Measurements from ENCODE around the gene FAH. TPM values are rescaled to one million over a fixed set of nuclear protein-coding genes. Genes with fewer than 3 reads are reported as not detected.
A peak's percentile ranks its signal among the peaks of the same experiment; 100 is the strongest.

Gene FAH
- total RNA-seq, 1 experiment from 2014 or later, result 27.6 TPM

- DNase-seq (ENCODE audit: low spot score), result no peak
These were observed 47.1 kb downstream of the FAH start for GRCh38 chr15:80199869-80200268.

DNA sequence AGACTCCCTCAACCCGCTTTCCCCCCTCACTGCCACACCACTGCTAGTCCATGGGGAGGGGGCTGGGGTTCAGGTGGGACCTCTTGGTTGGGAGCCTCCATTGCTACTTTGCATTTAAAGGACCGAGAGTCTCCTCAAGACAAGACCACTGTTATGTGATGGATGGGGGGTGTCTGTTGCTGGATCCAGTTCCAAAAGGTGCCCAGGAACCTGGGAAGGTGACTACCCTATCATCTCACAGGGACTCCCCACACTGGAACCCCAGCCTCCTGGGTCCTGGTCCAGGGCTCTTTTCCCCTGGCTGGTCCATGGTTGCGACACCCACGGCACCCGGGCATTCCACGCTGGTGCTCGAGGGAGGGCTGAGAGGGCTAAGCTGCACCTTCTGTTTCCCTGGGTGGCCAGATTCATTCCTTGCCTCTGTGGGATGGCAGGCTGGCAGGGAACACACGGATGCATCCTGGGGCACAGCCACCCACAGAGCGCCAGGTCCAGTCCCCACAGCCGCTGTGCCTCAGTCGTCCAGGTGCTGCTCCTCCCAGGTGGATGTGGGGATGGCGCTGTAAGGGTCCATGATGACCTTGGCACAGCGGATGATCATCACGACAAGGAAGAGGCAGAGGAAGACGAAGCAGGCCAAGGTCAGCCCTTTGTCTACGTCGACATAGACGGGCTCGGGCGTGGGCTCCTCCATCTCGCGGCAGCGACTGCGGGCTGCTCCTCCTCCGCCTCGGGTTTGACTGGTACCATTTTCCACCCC lies 48.6 kb downstream of the FAH start:
- DNase-seq (ENCODE audit: low spot score), result no peak

- no peak for DNase-seq (ENCODE audit: low spot score)
These were observed 49.2 kb downstream of the FAH start for GRCh38 chr15:80202016-80202315.

- no peak for DNase-seq (ENCODE audit: low spot score)
These were observed 50.0 kb downstream of the FAH start for GRCh38 chr15:80202641-80203360.

GRCh38 chr15:80203361-80203885 lies 50.6 kb downstream of the FAH start:
- no peak for DNase-seq (ENCODE audit: low spot score)

DNA sequence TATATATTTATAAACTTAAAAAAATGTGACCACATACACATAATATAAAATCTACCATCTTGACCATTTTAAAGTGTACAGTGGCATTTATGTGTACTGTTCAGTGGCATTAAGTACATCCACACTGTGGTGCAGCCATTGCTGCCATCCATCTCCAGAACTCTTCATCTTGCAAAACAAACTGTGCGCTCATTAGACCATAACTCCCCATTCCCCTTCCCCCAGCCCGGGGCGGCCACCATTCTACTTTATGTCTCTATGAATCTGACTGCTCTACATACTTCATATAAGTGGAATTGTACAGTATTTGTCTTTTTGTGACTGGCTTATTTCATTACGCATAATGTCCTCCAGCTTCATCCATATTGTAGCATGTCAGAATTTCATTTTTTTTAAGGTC lies 51.4 kb downstream of the FAH start:
- no peak for DNase-seq (ENCODE audit: low spot score)

DNA sequence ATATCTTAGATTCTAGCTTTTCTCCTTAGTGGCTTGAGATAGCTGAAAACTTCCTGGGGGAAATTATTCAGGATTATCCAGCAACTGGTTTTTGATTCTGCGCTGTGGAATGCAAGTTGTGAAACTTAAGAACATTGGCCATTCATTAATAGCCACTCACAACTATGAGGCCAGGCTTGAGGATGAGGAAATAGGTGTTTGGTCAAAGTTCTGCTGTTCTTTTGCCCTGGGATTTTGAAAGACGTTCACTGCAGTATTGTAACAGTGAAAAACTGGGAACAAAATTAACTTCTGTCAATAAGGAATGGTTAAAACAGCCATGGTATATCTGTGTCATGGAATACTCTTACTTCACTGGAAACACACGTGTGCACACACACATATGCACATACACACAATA lies 55.1 kb downstream of the FAH start:
- DNase-seq (ENCODE audit: low spot score), result no peak

DNA sequence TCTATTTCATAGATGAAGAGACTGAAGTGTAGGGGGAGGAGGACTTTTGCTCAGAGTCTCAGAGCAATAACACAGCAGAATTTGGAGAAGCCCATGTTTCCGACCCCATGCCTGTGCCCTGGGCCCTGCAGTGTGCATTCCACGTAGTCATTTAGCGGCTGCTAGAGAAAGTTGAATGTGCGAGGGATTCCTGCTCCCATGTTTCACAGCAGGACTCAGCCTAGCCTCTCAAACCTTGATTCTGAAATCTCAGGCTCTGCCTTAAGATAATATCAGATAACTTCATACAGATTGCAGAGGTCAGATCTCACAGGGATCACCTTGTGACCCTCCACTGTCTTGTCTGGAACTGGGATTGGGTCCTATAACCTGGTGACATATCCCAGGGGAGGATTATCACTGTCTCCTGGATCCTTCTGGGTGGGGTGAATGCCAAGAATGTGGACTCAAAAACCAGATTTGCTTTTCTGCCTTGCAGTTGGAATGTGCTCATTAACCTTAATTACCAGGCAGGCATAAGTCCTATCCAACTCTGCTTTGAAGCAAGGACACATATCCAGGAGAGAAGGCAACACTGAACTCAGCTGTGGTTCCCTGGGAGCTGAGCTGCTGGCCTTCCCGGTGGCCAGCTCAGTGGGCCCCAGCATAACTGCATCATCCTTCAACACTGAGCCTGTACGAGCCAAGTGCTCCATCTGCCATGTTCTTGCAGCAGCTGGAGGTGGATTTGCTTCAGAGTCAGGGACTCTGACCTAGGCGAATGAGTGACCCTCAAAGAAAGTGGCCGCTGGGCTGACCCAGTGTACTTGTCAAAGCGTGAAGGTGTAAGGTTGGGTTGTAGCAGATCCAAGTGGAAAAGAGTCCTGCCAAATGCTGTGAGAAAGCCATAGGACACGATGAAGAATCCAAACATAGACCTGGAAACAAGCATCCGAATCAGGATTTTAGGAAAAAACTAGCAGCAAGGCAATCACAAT lies 56.2 kb downstream of the FAH start:
- no peak for DNase-seq (ENCODE audit: low spot score)

DNA sequence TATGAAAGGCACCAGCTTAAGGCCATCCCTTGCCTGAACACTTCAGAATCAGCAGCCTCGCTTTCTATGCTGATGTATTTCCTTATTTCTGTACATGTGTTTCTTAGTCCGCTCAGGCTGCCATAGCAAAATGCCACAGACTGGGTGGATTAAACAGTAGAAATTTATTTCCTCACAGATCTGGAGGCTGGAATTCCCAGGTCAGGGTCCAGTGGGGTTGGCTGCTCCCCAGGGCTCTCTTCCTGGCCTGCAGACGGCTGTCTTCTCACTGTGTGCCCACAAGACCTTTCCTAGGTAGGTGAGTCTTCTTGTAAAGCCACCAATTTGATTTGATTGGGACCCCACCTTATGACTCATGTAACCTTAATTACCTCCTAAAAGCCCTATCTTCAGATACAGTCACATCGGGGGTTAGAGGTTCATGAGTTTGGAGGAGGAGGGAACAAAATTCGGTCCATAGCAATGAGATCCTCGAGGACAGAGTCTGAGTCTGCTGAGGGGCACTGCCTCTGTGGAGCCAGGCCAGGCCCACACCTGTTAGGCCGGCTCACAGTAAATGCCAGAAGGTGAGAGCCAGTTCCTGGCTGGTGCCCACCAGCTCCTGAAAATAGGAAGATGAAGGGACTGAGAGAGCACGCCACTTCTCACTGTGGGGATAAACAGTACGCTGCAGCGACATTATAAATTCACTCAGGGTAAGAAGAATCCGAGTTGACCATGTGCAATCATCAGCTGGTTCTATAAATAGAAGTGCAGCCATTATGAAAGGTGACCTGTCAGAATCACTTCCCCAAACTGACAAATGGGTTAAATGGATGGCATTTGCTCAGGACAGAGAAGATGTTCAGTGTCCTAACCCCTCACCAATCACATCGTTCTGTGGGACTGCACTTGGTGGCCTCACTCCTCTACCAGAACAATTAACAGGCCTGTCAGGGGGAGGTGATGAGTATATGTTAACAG lies 58.1 kb downstream of the FAH start:
- DNase-seq (ENCODE audit: low spot score), result no peak

- no peak for DNase-seq (ENCODE audit: low spot score)
These were observed 59.2 kb downstream of the FAH start for GRCh38 chr15:80211976-80212375.

DNA sequence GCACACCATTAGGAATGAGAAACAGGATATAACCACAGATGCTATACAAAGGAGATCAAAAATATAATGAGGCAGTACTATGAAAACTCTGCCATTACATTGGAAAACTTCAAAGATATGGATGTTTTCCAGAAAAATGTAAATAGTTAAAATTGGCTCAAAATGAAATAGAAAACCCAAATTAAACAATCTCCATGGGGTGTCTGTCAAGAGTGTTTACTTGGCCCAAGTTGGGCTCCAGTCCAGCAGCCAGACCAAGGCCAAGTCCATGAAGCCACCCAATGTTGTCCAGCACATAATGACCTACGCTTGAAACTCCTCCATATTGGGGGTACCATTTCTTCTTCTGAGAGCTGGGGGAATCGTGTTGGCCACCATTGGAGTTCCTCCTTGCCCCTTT lies 62.1 kb downstream of the FAH start:
- no peak for DNase-seq (ENCODE audit: low spot score)

GRCh38 chr15:80216141-80216540 lies 63.3 kb downstream of the FAH start:
- DNase-seq (ENCODE audit: low spot score), result no peak

GRCh38 chr15:80216911-80217310 lies 64.1 kb downstream of the FAH start:
- DNase-seq (ENCODE audit: low spot score), result no peak

DNA sequence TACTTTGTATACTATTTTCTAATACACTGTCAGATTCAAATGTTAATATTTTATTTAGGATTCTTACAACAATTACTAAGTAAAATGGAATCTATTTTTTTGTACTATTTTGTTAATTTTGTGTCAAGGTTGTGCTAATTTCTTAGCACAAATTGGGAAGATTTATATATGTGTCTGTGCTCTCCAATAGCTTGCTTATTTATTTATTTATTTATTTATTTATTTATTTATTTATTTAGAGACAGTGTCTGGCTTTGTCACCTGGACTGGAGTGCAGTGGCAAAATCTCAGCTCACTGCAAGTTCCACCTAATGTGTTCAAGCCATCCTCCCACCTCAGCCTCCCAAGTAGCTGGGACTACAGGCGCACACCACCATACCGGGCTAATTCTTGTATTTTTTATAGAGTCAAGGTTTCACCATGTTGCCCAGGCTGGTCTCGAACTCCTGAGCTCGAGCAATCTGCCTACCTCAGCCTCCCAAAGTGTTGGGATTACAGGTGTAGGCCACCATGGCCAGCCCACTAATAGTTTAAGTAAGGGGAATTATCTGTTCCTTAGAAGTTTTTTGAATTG lies 64.6 kb downstream of the FAH start:
- DNase-seq (ENCODE audit: low spot score), result no peak

- no peak for DNase-seq (ENCODE audit: low spot score)
These were observed 67.2 kb downstream of the FAH start for GRCh38 chr15:80219955-80220354.

GRCh38 chr15:80228959-80229610 lies 76.3 kb downstream of the FAH start:
- no peak for DNase-seq (ENCODE audit: low spot score)

DNA sequence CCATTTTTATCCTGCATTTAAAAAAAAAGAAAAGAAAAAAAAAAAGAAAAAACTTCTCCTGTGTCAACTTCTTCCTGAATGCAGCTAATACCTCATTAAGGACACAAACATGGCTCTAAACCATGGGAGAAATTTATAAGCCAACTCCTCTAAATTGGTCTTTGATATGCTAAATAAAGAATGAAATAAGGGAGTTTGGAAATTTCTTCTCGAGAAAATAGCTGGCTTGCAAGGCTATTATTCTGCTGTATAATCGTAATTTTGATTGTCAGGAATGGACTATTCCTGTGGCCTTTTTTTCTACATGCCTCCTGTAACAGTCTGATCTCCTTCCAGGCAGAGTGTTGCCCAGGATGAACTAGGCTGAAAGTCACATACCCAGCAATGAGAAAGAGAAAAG lies 78.6 kb downstream of the FAH start:
- no peak for DNase-seq (ENCODE audit: low spot score)

- DNase-seq (ENCODE audit: low spot score), result no peak
These were observed 80.8 kb downstream of the FAH start for GRCh38 chr15:80233581-80233980.

- DNase-seq (ENCODE audit: low spot score), result peak; percentile 61
These were observed 82.1 kb downstream of the FAH start for GRCh38 chr15:80234883-80235282.

Data from HT-29 (cell line).